DMS79 (cell line): ENCODE measurements around the gene EIF2S2.

ENCODE experiments used
- DNase-seq: peaks from one replicate; lab custom pipeline; 2025; lab: John Stamatoyannopoulos, UW

Gene EIF2S2

GRCh38 chr20:34064286-34064685, 47.8 kb downstream of the EIF2S2 start:
- no peak for DNase-seq

GRCh38 chr20:34062570-34063482, 49.2 kb downstream of the EIF2S2 start:
- DNase-seq = no peak

- no peak for DNase-seq
These were observed 50.3 kb downstream of the EIF2S2 start for GRCh38 chr20:34061695-34062094.

- DNase-seq = no peak
These were observed 51.1 kb downstream of the EIF2S2 start for GRCh38 chr20:34060970-34061369.

GRCh38 chr20:34058831-34059230, 53.2 kb downstream of the EIF2S2 start:
- no peak for DNase-seq

- DNase-seq = no peak
These were observed 56.8 kb downstream of the EIF2S2 start for GRCh38 chr20:34055290-34055689.

GRCh38 chr20:34052414-34052813, 59.6 kb downstream of the EIF2S2 start:
- DNase-seq = no peak

GRCh38 chr20:34049897-34050695, 61.9 kb downstream of the EIF2S2 start:
- DNase-seq = no peak

- no peak for DNase-seq
These were observed 62.7 kb downstream of the EIF2S2 start for GRCh38 chr20:34049389-34049788.

GRCh38 chr20:34047917-34048316, 64.1 kb downstream of the EIF2S2 start:
- no peak for DNase-seq

- no peak for DNase-seq
These were observed 64.9 kb downstream of the EIF2S2 start for GRCh38 chr20:34047010-34047687.

- DNase-seq = no peak
These were observed 65.9 kb downstream of the EIF2S2 start for GRCh38 chr20:34045930-34046725.

GRCh38 chr20:34045294-34045693, 66.7 kb downstream of the EIF2S2 start:
- DNase-seq = no peak

GRCh38 chr20:34043025-34043424, 69.0 kb downstream of the EIF2S2 start:
- DNase-seq = no peak

GRCh38 chr20:34042262-34042661, 69.8 kb downstream of the EIF2S2 start:
- no peak for DNase-seq

- no peak for DNase-seq
These were observed 70.8 kb downstream of the EIF2S2 start for GRCh38 chr20:34041226-34041625.

- DNase-seq = no peak
These were observed 71.6 kb downstream of the EIF2S2 start for GRCh38 chr20:34040300-34040995.
